ENCODE measurements around the gene MACROD1.

MACROD1 gene

DNA sequence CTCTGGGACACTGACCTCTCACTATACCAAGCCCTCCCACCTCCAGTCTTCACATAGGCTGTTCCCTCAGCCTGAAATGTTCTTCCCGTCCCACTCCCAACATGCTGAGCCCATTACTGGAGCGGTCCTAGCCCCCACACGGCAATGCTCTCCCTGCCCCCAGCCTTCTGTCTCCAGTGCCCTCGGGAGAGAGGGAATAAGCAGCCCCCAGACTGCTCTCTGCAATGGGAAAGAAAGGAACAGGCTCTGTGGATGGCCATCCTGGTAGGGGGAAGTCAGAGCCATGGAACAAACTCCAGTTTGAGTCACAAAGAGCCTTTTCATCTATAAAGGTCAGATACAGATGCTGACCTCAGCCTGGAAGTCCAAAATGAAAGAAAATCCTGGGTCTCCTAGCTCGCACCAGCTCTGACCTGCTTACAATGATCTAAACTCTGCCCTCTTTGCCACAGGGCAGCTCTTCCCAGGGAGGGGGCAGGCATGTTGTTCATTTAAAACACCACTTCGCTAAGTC is 67.5 kb downstream of the MACROD1 start:
- Mint-ChIP-seq H3K36me3 (ENCODE audit: low read depth) (no peaks in the 10 kb centered on the region), H3K9me3 (no peaks in the 10 kb centered on the region), H3K27me3 (ENCODE audit: low read depth) (peaks cover 29% of the 10 kb centered on the region), H3K27ac (peak overlapping the region; percentile 72 to 90 (median 74)), H3K4me1 (peaks cover 70% of the 10 kb centered on the region), H3K4me3 (no peak overlapping the region)
- TF ChIP-seq, protein P1, sequence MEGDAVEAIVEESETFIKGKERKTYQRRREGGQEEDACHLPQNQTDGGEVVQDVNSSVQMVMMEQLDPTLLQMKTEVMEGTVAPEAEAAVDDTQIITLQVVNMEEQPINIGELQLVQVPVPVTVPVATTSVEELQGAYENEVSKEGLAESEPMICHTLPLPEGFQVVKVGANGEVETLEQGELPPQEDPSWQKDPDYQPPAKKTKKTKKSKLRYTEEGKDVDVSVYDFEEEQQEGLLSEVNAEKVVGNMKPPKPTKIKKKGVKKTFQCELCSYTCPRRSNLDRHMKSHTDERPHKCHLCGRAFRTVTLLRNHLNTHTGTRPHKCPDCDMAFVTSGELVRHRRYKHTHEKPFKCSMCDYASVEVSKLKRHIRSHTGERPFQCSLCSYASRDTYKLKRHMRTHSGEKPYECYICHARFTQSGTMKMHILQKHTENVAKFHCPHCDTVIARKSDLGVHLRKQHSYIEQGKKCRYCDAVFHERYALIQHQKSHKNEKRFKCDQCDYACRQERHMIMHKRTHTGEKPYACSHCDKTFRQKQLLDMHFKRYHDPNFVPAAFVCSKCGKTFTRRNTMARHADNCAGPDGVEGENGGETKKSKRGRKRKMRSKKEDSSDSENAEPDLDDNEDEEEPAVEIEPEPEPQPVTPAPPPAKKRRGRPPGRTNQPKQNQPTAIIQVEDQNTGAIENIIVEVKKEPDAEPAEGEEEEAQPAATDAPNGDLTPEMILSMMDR (IDR thresholded peaks at IDR 0.05; ENCODE audit: unreplicated experiment in 3 of 3) = no peak

DNA sequence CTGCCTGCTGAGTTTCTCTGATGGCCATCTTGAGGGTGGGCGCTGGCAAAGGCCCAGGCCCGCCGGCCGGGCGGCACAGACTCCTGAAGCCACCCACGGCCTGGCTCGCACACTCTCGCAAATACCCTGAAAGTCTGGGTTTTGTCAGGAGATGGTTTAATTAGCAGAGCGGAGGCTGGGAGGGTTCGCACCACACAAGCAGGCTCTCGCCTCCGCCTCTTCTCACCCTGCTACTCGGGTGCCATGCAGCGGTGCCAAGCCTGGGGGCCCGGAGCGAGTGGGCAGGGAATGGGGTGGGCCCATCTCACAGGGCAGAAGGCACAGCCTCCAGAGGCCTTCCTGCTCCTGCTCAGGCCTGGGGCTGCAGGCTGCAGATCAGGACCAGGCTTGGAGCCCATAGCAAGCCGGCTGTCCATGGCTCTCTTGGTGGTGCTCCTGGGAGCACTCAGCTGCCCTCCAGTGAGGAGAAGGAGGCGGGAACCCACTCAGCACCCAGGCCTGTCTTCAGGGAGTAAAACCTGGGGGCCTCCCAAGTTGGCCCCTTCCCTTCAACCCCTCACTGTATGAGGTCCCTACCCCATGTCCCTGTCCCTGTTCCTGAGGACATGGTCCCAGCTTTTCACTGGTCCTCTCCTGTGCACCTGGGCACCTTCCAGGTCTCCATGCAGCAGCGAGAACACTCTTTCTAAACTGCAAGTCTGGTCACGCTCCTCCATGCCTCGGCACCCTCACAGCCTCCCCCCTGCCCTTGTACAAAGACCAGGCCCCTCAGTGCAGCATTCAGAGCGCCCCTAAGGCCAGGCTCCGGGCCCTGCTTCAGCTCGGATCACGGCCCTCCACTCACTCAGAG is 68.2 kb downstream of the MACROD1 start:
- H3K4me3 Mint-ChIP-seq = no peak overlapping the region
- TF ChIP-seq, protein P1 (IDR thresholded peaks at IDR 0.05; ENCODE audit: unreplicated experiment in 3 of 3) = no peak
- H3K4me1 Mint-ChIP-seq = peaks cover 67% of the 10 kb centered on the region
- H3K9me3 Mint-ChIP-seq = no peaks in the 10 kb centered on the region
- H3K36me3 Mint-ChIP-seq (ENCODE audit: low read depth) = no peaks in the 10 kb centered on the region
- peak overlapping the region; percentile 72 to 90 (median 74) for H3K27ac Mint-ChIP-seq
- peaks cover 29% of the 10 kb centered on the region for H3K27me3 Mint-ChIP-seq (ENCODE audit: low read depth)

DNA sequence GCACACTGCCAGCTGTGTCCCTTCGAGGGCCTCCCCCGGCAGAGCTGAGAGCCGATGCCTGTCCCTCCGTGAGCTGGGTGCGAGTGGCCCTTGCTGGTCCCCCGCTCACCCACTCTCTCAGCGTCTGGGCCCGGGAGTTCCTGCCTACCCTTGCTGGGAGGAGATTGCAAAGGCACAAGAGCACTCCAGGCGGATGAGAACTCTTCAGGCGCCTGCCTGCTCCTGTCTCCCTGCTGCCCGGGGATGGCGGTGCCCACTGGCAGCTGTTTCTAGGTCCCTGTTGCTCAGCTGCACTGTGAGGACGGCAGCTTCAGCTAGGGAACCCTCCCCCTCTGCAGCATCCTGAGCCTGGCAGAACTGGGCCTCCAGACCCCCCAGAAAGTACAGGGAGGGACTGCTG is 69.1 kb downstream of the MACROD1 start:
- TF ChIP-seq, protein P1 (IDR thresholded peaks at IDR 0.05; ENCODE audit: unreplicated experiment in 3 of 3) = no peak
- Mint-ChIP-seq H3K4me1 (peaks cover 64% of the 10 kb centered on the region), H3K27ac (no peak overlapping the region), H3K4me3 (no peak overlapping the region), H3K9me3 (no peaks in the 10 kb centered on the region), H3K36me3 (ENCODE audit: low read depth) (no peaks in the 10 kb centered on the region), H3K27me3 (ENCODE audit: low read depth) (peaks cover 28% of the 10 kb centered on the region)

DNA sequence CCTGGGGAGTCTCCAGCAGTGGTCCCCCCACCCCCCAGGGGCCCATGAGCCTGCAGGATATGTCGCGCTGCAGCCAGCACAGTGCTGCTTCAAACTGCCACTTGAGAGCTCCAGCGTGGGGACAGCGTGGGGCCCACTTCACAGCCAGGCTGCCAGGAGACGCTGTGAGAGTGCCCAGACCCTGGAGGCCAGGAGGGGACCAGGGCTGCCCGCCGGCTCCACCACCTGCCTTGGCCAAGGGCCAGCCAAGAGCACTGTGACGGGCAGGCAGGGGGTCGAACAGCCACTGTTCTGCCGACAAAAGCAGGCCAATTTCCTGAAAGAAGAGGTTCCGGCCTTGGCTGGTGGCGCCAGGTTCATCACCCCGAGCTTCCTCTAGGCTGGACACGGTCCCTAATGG is 70.0 kb downstream of the MACROD1 start:
- peaks cover 26% of the 10 kb centered on the region for H3K27me3 Mint-ChIP-seq (ENCODE audit: low read depth)
- H3K27ac Mint-ChIP-seq = peak overlapping the region in 1 of 3 experiments; percentile 96
- H3K4me1 Mint-ChIP-seq = peaks cover 61% of the 10 kb centered on the region
- no peaks in the 10 kb centered on the region for H3K36me3 Mint-ChIP-seq (ENCODE audit: low read depth)
- H3K9me3 Mint-ChIP-seq = no peaks in the 10 kb centered on the region
- TF ChIP-seq, protein P1 (IDR thresholded peaks at IDR 0.05; ENCODE audit: unreplicated experiment in 3 of 3) = no peak
- H3K4me3 Mint-ChIP-seq = no peak overlapping the region

DNA sequence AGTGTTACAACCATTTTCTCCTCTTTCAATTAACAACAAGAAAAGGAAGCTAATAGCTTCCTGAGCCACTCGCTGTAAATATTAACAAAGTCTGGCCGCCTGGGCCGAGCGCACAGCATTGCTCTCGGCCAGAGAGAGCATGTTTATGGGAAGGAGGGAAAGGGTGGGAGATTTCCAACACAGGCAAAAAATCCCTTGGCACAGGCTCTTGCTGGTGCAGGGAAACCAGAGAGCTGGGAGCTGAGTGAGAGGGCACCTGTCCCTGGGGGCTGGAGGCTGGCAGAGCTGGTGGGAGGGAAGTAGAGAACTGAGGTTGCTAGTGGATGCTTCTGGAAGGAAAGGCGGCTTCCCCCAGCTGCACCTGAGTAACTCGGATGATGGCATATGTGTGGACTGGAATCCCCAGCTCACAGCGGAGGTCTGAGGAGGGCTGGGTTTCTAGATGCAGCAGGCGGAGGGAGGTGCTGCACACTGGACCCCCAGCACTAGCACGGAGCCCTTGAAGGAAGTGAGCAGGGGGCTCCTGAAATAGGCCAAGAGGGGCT is 70.6 kb downstream of the MACROD1 start:
- Mint-ChIP-seq H3K27me3 (ENCODE audit: low read depth) (peaks cover 26% of the 10 kb centered on the region), H3K36me3 (ENCODE audit: low read depth) (no peaks in the 10 kb centered on the region), H3K9me3 (no peaks in the 10 kb centered on the region), H3K4me3 (peak overlapping the region in 2 of 3 experiments; percentile 15 to 39), H3K4me1 (peaks cover 55% of the 10 kb centered on the region), H3K27ac (peak overlapping the region; percentile 94 to 97 (median 96))
- TF ChIP-seq, protein P1 (IDR thresholded peaks at IDR 0.05; ENCODE audit: unreplicated experiment in 3 of 3) = no peak

Measured in nephron (organoid).